ENCODE results near the gene SLAMF8. TPM values are rescaled to one million over a fixed set of nuclear protein-coding genes. Genes with fewer than 3 reads are reported as not detected.

The SLAMF8 gene
- total RNA-seq (0.54 TPM in 1 of 2 replicates, not detected in the other), polyA plus RNA-seq (0.17 TPM in 1 of 2 replicates, not detected in the other), polyA minus RNA-seq (0.34 TPM in 1 of 2 replicates, not detected in the other)
- total RNA-seq (2013), result 0.75 TPM

DNA sequence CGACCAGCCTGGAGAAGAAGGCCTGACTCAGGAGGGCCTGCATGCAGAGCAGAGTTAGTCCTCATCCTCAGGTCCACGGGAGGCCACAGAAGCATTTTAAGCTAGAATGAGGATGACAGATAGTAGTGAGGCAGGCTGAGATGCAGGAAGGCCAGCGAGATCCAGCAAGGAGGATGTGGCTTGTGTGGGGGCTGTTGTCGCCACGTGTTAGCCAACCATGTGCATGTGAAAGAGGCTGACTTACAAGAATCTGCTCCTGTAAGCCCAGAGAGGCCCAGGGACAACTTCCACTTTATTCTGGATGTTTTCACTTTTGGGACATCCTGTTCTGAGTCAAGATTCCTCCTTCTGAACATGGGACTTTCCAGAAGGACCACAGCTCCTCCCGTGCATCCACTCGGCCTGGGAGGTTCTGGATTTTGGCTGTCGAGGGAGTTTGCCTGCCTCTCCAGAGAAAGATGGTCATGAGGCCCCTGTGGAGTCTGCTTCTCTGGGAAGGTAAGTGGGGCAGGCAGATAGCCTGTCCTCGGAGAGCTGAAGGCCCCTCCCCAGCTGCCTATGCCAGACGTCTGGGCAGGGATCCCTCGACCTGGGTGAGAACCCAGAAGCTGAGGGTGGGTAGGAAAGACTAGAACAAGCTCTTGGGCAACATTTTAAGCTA lies at the start of gene SLAMF8:
TSS of gene SLAMF8 (plus strand) at position 433 of the 661 bp plus-strand sequence. CDS start at position 459, 26 bp downstream.
- WGBS (ENCODE audit: insufficient coverage), result 57% methylated on average over 11 of the region's 11 CpGs
- Histone ChIP-seq H3K9ac (ENCODE audit: low read length) (no peak within 1 kb of the TSS), H3K27ac (ENCODE audit: low read length in 2 of 2) (no peak within 1 kb of the TSS), H3K27me3 (replicated peaks in 1 of 4; ENCODE audit: control extremely low read depth in 1 of 4, control insufficient read depth in 3 of 4, insufficient read depth in 4 of 4, low read length in 3 of 4) (peaks cover 0 to 9% (median 3%) of the 10 kb centered on the region in 4 experiments), H3K4me1 (ENCODE audit: control insufficient read depth in 2 of 2, insufficient read depth in 2 of 2, low read length in 2 of 2) (peaks cover 6 to 25% of the 10 kb centered on the region in 2 donors), H4K20me1 (ENCODE audit: control insufficient read depth, insufficient read depth, low read length, poor library complexity, severe bottlenecking) (no peaks in the 10 kb centered on the region), H3K36me3 (replicated peaks in 1 of 2; ENCODE audit: control extremely low read depth in 1 of 2, control insufficient read depth in 1 of 2, extremely low read depth in 1 of 2, insufficient read depth in 2 of 2, low read length in 1 of 2) (no peaks in the 10 kb centered on the region), H3K4me3 (ENCODE audit: control extremely low read depth in 1 of 5, extremely low read depth in 1 of 5, insufficient read depth in 1 of 5, low read depth in 2 of 5, low read length in 4 of 5) (no peak within 1 kb of the TSS), H2AFZ (ENCODE audit: insufficient read depth, low read depth, low read length, poor library complexity, severe bottlenecking) (no peak within 1 kb of the TSS), H3K79me2 (ENCODE audit: control insufficient read depth, insufficient read depth, low read length) (no peaks in the 10 kb centered on the region), H3K4me2 (replicated peaks; ENCODE audit: low read depth, low read length, poor library complexity, severe bottlenecking) (no peak within 1 kb of the TSS), H3K9me3 (ENCODE audit: control extremely low read depth in 1 of 3, control insufficient read depth in 2 of 3, insufficient read depth in 1 of 3, low read length in 2 of 3) (peaks cover 0 to 6% (median 0%) of the 10 kb centered on the region in 3 donors)
- Mint-ChIP-seq H3K27me3 (peaks cover 30% of the 10 kb centered on the region), H3K9me3 (ENCODE audit: insufficient read depth) (no peaks in the 10 kb centered on the region), H3K4me3 (no peak within 1 kb of the TSS), H3K4me1 (peaks cover 18% of the 10 kb centered on the region), H3K27ac (no peak within 1 kb of the TSS)
- DNase-seq, result no peak
- ChIA-PET CTCF (interaction anchor here (0.6 to 1.1 kb wide), 3 partner anchors 22 to 29 kb away, joined by 3 to 4 read pairs (median 3); no protein-coding TSS in a partner anchor), POLR2A (no interaction called here)
- ATAC-seq (ENCODE audit: low read depth), result no peak
- intact Hi-C loops (cut with micrococcal nuclease), result no loop called here
- no peak for TF ChIP-seq EZH2 (IDR thresholded peaks at IDR 0.05; ENCODE audit: borderline replicate concordance, insufficient read depth, low read depth, low read length, poor library complexity, severe bottlenecking)
- TF ChIP-seq, protein P1, sequence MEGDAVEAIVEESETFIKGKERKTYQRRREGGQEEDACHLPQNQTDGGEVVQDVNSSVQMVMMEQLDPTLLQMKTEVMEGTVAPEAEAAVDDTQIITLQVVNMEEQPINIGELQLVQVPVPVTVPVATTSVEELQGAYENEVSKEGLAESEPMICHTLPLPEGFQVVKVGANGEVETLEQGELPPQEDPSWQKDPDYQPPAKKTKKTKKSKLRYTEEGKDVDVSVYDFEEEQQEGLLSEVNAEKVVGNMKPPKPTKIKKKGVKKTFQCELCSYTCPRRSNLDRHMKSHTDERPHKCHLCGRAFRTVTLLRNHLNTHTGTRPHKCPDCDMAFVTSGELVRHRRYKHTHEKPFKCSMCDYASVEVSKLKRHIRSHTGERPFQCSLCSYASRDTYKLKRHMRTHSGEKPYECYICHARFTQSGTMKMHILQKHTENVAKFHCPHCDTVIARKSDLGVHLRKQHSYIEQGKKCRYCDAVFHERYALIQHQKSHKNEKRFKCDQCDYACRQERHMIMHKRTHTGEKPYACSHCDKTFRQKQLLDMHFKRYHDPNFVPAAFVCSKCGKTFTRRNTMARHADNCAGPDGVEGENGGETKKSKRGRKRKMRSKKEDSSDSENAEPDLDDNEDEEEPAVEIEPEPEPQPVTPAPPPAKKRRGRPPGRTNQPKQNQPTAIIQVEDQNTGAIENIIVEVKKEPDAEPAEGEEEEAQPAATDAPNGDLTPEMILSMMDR (IDR thresholded peaks at IDR 0.05), result no peak

DNA sequence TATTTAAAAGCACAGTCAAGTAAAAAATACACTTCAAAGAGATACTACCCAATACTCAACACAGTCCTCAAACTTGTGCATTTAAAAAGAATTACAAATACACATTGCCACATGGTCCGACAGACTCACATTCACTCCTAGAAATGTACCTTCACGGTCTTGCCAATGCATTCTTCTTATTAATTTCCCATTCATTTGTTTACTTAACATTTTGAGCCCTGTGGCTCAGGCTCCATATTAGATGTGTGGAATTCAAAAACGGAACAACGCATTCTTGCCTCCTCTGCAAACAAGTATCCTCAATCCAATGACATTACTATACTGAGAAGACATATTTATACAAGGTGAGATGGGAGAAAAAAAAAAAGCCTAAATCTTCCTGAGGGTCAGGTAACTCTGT lies 48.4 kb upstream of the SLAMF8 start:
- Histone ChIP-seq H3K79me2 (ENCODE audit: control insufficient read depth, insufficient read depth, low read length) (no peaks in the 10 kb centered on the region), H3K9ac (ENCODE audit: low read length) (no peak overlapping the region), H3K27ac (ENCODE audit: low read length in 2 of 2) (no peak overlapping the region), H3K36me3 (replicated peaks in 1 of 2; ENCODE audit: control extremely low read depth in 1 of 2, control insufficient read depth in 1 of 2, extremely low read depth in 1 of 2, insufficient read depth in 2 of 2, low read length in 1 of 2) (no peaks in the 10 kb centered on the region), H2AFZ (ENCODE audit: insufficient read depth, low read depth, low read length, poor library complexity, severe bottlenecking) (no peak overlapping the region), H3K4me1 (ENCODE audit: control insufficient read depth in 2 of 2, insufficient read depth in 2 of 2, low read length in 2 of 2) (peaks cover 13 to 15% of the 10 kb centered on the region in 2 donors), H3K4me2 (replicated peaks; ENCODE audit: low read depth, low read length, poor library complexity, severe bottlenecking) (no peak overlapping the region), H3K4me3 (ENCODE audit: control extremely low read depth in 1 of 5, extremely low read depth in 1 of 5, insufficient read depth in 1 of 5, low read depth in 2 of 5, low read length in 4 of 5) (no peak overlapping the region), H3K9me3 (ENCODE audit: control extremely low read depth in 1 of 3, control insufficient read depth in 2 of 3, insufficient read depth in 1 of 3, low read length in 2 of 3) (no peaks in the 10 kb centered on the region), H4K20me1 (ENCODE audit: control insufficient read depth, insufficient read depth, low read length, poor library complexity, severe bottlenecking) (no peaks in the 10 kb centered on the region), H3K27me3 (replicated peaks in 1 of 4; ENCODE audit: control extremely low read depth in 1 of 4, control insufficient read depth in 3 of 4, insufficient read depth in 4 of 4, low read length in 3 of 4) (peaks cover 0 to 7% (median under 1%) of the 10 kb centered on the region in 4 experiments)
- H3K27me3 Mint-ChIP-seq, result peaks cover 15% of the 10 kb centered on the region
- 80% methylated on average over 2 of the region's 4 CpGs for WGBS (ENCODE audit: insufficient coverage)
- DNase-seq (no peak), ATAC-seq (ENCODE audit: low read depth) (no peak)
- H3K4me3 Mint-ChIP-seq, result peak overlapping the region; percentile 8
- no peak overlapping the region for H3K27ac Mint-ChIP-seq
- H3K9me3 Mint-ChIP-seq (ENCODE audit: insufficient read depth), result no peaks in the 10 kb centered on the region
- TF ChIP-seq, protein P1 (IDR thresholded peaks at IDR 0.05), result no peak
- TF ChIP-seq EZH2 (IDR thresholded peaks at IDR 0.05; ENCODE audit: borderline replicate concordance, insufficient read depth, low read depth, low read length, poor library complexity, severe bottlenecking), result no peak
- CTCF ChIA-PET, result interaction anchor here (1.0 to 1.6 kb wide), 2 partner anchors 18 to 229 kb away, joined by 3 to 6 read pairs; no protein-coding TSS in a partner anchor
- peaks cover 9% of the 10 kb centered on the region for H3K4me1 Mint-ChIP-seq
- POLR2A ChIA-PET, result no interaction called here
- intact Hi-C loops (cut with micrococcal nuclease), result no loop called here
